Spleen (tissue), 7 donors: ENCODE measurements around the gene NKAIN2.

Source experiments
- CTCF ChIP-seq, 11 experiments: fragments of 200-600 bp in 7 of 11; fragments of 450-650 bp in 4 of 11; sonication (generic) in 4 of 11; IDR thresholded peaks in 8 of 11; conservative IDR thresholded peaks in 3 of 11; 1 replicate in 7 of 11; 2 replicates in 4 of 11; pipeline versions ENCODE4 v1.4.0 to v1.8.0; 2016 to 2021; ENCODE audit warnings: antibody characterized with exemption in 11 of 11, inconsistent platforms in 4 of 11, mild to moderate bottlenecking in 1 of 11
- POLR2A ChIP-seq, 3 donors: fragments of 450-650 bp; IDR thresholded peaks; one replicate each; pipeline ENCODE4 v1.5.1; 2017; ENCODE audit warnings: antibody characterized with exemption in 3 of 3, mild to moderate bottlenecking in 1 of 3
- donor health status: DM: no; HTN: no; CAD: no; lungs with moderate emphysema.
- donor health status: DM: no; HTN: no; CAD: no.
- donor health status: DM: no; HTN: no; CAD: no.

- no peak for TF ChIP-seq POLR2A (IDR thresholded peaks at IDR 0.05)
- TF ChIP-seq CTCF (IDR thresholded peaks at IDR 0.05 in 8 of 11, conservative IDR thresholded peaks at IDR 0.05 in 3 of 11) = no peak
Measured at GRCh38 chr6:123770247-123770949, 33.3 kb upstream of the NKAIN2 start.
